Measurements from ENCODE around the gene EIF2AK2.
A peak's percentile ranks its signal among the peaks of the same experiment; 100 is the strongest.

EIF2AK2 gene

DNA sequence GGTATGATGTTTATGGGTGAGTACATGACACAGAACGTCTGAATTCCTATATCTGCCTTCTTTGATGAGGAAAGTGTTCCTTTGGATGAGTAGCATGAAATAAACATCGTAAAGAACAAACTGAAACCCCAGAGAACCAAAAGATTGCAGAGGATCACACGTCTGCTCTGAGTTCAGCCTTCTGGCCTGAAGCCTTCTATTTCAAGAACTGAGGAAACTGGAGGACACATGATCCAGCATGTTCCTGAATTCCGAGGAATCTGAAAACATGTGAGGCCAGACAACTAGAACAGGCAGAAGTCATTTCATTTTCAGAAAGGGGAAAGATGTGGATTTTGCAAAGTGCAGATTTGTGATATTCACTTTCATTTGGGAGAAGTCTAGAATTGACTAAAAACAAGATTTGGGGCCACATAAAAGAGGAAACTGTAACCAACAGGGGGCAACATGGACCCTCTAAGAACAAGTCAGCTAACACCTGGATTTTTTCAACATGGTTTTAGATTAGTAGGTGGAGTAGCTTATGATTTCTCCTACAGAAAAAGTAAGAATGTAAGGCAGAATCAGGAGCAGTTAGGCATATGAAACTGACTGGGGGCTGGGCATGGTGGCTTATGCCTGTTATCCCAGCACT is 23.3 kb upstream of the EIF2AK2 start:
- Histone ChIP-seq H3F3A (ENCODE audit: insufficient read depth, low read length) (no peaks in the 10 kb centered on the region), H3K36me3 (replicated peaks; ENCODE audit: insufficient read depth, low read length) (no peaks in the 10 kb centered on the region), H3K4me1 (ENCODE audit: low read length) (no peaks in the 10 kb centered on the region), H3K27me3 (replicated peaks; ENCODE audit: insufficient read depth, low read length) (no peaks in the 10 kb centered on the region), H3K9me2 (replicated peaks; ENCODE audit: insufficient read depth, low read length) (no peaks in the 10 kb centered on the region), H3K4me3 (ENCODE audit: low read length) (no peak overlapping the region), H3K79me2 (ENCODE audit: low read length) (no peaks in the 10 kb centered on the region), H3K9me3 (replicated peaks; ENCODE audit: insufficient read depth, low read length) (no peaks in the 10 kb centered on the region), H2AFZ (ENCODE audit: low read length) (0 out of 2 replicates have a peak overlapping the region, but pooled peaks have one; percentile 7), H3K27ac (ENCODE audit: low read length) (no peak overlapping the region), H4K20me1 (ENCODE audit: insufficient read depth, low read length) (no peaks in the 10 kb centered on the region), H3K9ac (ENCODE audit: low read length) (no peak overlapping the region), H3K4me2 (ENCODE audit: low read depth, low read length) (peak overlapping the region; percentile 3; the same call in 1 of the 2 replicates)
- no peak for DNase-seq
- TF ChIP-seq EZH2 (optimal IDR thresholded peaks at IDR 0.05; ENCODE audit: low read depth, low read length) = no peak

DNA sequence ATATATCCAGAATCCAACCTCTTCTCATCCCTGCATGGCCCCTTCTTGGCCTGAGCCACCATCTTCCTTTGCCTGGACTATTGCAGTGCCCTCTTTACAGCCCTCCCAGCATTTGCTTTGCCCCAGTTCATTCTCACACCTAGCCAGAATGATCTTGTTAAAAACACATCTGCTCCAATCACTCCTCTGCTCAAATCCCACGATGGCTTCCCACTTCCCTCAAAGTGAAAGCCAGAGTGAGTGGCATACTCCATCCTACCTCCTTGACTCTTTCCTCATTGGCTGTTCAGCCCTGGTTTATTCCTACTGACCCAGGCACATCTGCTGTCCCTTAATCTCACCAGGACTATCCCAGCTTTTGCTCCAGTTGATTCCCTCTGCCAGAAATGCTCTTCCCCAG is 17.0 kb upstream of the EIF2AK2 start:
- no peak overlapping the region for H2AFZ ChIP-seq (ENCODE audit: low read length)
- no peak for TF ChIP-seq EZH2phosphoT487 (IDR thresholded peaks at IDR 0.05; ENCODE audit: low read length)
- TF ChIP-seq, protein P1, sequence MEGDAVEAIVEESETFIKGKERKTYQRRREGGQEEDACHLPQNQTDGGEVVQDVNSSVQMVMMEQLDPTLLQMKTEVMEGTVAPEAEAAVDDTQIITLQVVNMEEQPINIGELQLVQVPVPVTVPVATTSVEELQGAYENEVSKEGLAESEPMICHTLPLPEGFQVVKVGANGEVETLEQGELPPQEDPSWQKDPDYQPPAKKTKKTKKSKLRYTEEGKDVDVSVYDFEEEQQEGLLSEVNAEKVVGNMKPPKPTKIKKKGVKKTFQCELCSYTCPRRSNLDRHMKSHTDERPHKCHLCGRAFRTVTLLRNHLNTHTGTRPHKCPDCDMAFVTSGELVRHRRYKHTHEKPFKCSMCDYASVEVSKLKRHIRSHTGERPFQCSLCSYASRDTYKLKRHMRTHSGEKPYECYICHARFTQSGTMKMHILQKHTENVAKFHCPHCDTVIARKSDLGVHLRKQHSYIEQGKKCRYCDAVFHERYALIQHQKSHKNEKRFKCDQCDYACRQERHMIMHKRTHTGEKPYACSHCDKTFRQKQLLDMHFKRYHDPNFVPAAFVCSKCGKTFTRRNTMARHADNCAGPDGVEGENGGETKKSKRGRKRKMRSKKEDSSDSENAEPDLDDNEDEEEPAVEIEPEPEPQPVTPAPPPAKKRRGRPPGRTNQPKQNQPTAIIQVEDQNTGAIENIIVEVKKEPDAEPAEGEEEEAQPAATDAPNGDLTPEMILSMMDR (IDR thresholded peaks at IDR 0.05; ENCODE audit: low read length) = no peak
- H3K4me2 ChIP-seq (ENCODE audit: low read depth, low read length) = no peak overlapping the region
- no peaks in the 10 kb centered on the region for H3K27me3 ChIP-seq (replicated peaks; ENCODE audit: insufficient read depth, low read length)
- H3K4me1 ChIP-seq (ENCODE audit: low read length) = no peaks in the 10 kb centered on the region
- H3K9me2 ChIP-seq (replicated peaks; ENCODE audit: insufficient read depth, low read length) = no peaks in the 10 kb centered on the region
- H3K36me3 ChIP-seq (replicated peaks; ENCODE audit: insufficient read depth, low read length) = no peaks in the 10 kb centered on the region
- H3F3A ChIP-seq (ENCODE audit: insufficient read depth, low read length) = no peaks in the 10 kb centered on the region
- no peaks in the 10 kb centered on the region for H3K9me3 ChIP-seq (replicated peaks; ENCODE audit: insufficient read depth, low read length)
- H3K27ac ChIP-seq (ENCODE audit: low read length) = no peak overlapping the region
- H3K9ac ChIP-seq (ENCODE audit: low read length) = no peak overlapping the region
- H3K4me3 ChIP-seq (ENCODE audit: low read length) = no peak overlapping the region
- H4K20me1 ChIP-seq (ENCODE audit: insufficient read depth, low read length) = no peaks in the 10 kb centered on the region
- no peaks in the 10 kb centered on the region for H3K79me2 ChIP-seq (ENCODE audit: low read length)
- DNase-seq = no peak

DNA sequence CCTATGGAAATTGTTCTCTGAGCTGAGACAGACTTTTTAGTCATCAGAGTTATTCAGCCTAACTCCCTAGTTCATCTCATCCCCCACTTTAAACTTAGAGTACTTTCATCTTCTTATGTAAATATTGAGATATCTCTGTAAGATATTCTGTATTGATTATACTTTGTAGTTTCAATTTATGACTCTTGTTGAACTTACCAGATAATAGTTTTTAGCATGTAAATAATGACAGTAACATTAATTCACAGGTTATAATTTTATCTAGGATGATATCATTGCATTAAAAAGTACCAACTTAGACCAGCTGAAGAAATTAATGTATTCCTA is 14.8 kb upstream of the EIF2AK2 start:
- H3K4me1 ChIP-seq (ENCODE audit: low read length) = no peaks in the 10 kb centered on the region
- no peak overlapping the region for H2AFZ ChIP-seq (ENCODE audit: low read length)
- H3K4me2 ChIP-seq (ENCODE audit: low read depth, low read length) = no peak overlapping the region
- no peak overlapping the region for H3K4me3 ChIP-seq (ENCODE audit: low read length)
- H3K9me2 ChIP-seq (replicated peaks; ENCODE audit: insufficient read depth, low read length) = no peaks in the 10 kb centered on the region
- H3K9ac ChIP-seq (ENCODE audit: low read length) = no peak overlapping the region
- H3K9me3 ChIP-seq (replicated peaks; ENCODE audit: insufficient read depth, low read length) = no peaks in the 10 kb centered on the region
- no peaks in the 10 kb centered on the region for H4K20me1 ChIP-seq (ENCODE audit: insufficient read depth, low read length)
- no peaks in the 10 kb centered on the region for H3F3A ChIP-seq (ENCODE audit: insufficient read depth, low read length)
- H3K36me3 ChIP-seq (replicated peaks; ENCODE audit: insufficient read depth, low read length) = no peaks in the 10 kb centered on the region
- no peaks in the 10 kb centered on the region for H3K79me2 ChIP-seq (ENCODE audit: low read length)
- TF ChIP-seq, protein P1 (IDR thresholded peaks at IDR 0.05; ENCODE audit: low read length) = no peak
- TF ChIP-seq EZH2phosphoT487 (IDR thresholded peaks at IDR 0.05; ENCODE audit: low read length) (no peak), EZH2 (optimal IDR thresholded peaks at IDR 0.05; ENCODE audit: low read depth, low read length) (no peak)
- DNase-seq = no peak
- H3K27ac ChIP-seq (ENCODE audit: low read length) = no peak overlapping the region
- no peaks in the 10 kb centered on the region for H3K27me3 ChIP-seq (replicated peaks; ENCODE audit: insufficient read depth, low read length)

DNA sequence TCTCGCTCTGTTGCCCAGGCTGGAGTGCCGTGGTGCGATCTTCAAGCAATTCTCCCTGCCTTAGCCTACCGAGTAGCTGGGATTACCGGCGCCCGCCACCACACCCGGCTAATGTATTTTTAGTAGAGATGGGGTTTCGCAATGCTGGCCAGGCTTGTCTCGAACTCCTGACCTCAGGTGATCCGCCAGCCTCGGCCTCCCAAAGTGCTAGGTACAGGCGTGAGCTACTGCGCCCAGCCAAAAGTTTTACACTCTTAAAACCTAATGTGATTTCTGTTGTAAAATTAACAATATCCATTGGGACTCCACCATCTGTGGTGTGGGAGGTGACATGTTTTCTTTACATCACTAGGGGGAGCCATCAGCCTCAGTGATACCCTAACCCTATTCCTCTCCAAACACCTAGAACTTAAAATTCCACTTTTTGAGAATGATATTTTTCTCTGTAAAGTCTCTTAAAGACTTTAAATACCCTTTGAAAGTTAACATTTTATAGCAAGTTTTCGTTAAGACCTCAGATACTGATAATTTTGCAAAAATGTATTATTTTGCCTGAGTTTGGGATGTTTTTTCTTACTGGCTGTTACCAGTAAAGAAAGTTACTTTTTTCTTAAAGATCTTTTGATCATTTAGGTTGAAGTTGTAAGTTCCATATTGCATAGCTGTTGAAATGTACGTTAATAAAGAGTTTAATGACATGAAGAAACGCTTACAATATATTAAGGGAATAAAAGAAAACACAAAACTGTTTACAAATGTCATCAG is 11.6 kb upstream of the EIF2AK2 start:
- no peaks in the 10 kb centered on the region for H3K36me3 ChIP-seq (replicated peaks; ENCODE audit: insufficient read depth, low read length)
- H3K4me2 ChIP-seq (ENCODE audit: low read depth, low read length) = no peak overlapping the region
- no peaks in the 10 kb centered on the region for H3F3A ChIP-seq (ENCODE audit: insufficient read depth, low read length)
- H4K20me1 ChIP-seq (ENCODE audit: insufficient read depth, low read length) = no peaks in the 10 kb centered on the region
- H3K4me3 ChIP-seq (ENCODE audit: low read length) = no peak overlapping the region
- no peaks in the 10 kb centered on the region for H3K9me3 ChIP-seq (replicated peaks; ENCODE audit: insufficient read depth, low read length)
- H3K79me2 ChIP-seq (ENCODE audit: low read length) = no peaks in the 10 kb centered on the region
- no peaks in the 10 kb centered on the region for H3K4me1 ChIP-seq (ENCODE audit: low read length)
- no peaks in the 10 kb centered on the region for H3K27me3 ChIP-seq (replicated peaks; ENCODE audit: insufficient read depth, low read length)
- no peak overlapping the region for H3K27ac ChIP-seq (ENCODE audit: low read length)
- TF ChIP-seq, protein P1 (IDR thresholded peaks at IDR 0.05; ENCODE audit: low read length) = peak; percentile 75
- no peak for TF ChIP-seq EZH2phosphoT487 (IDR thresholded peaks at IDR 0.05; ENCODE audit: low read length)
- H3K9ac ChIP-seq (ENCODE audit: low read length) = no peak overlapping the region
- H3K9me2 ChIP-seq (replicated peaks; ENCODE audit: insufficient read depth, low read length) = no peaks in the 10 kb centered on the region
- DNase-seq = peak; percentile 51
- H2AFZ ChIP-seq (ENCODE audit: low read length) = no peak overlapping the region

Data from MM.1S (cell line).